HG02973 (cell line): ENCODE results near the gene FAM120A.
"Not testable (repeated sequence)": the region's sequence is repeated elsewhere in the genome, so short reads cannot be mapped to it uniquely, and the experiment has no call there.

Source experiments
- ATAC-seq: cut with Tn5 transposase; IDR thresholded peaks from one replicate; pipeline ENCODE4 v1.9.1; 2021; ENCODE audit warnings: moderate library complexity; ENCODE audit not compliant: unreplicated experiment

FAM120A gene

DNA sequence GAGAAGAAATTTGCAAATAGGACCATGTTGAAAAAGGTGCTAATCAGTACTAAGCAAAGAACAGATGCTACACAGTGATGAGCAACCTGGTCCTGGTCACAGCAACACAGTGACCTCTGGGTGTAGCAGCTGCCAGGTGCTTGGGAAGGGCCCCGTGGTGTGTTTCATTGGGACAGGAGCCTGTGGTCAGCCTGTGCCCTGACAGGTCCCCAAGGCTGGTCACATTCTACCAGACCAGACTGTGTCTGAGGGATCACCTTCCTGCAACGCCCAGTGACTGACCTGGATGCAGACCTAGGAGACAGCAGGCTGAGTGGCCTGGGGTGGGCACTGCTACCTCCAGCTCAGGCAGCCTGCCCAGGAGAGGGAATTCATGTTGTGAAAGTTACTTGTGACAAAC is 56.7 kb downstream of the FAM120A start:
- no peak for ATAC-seq

DNA sequence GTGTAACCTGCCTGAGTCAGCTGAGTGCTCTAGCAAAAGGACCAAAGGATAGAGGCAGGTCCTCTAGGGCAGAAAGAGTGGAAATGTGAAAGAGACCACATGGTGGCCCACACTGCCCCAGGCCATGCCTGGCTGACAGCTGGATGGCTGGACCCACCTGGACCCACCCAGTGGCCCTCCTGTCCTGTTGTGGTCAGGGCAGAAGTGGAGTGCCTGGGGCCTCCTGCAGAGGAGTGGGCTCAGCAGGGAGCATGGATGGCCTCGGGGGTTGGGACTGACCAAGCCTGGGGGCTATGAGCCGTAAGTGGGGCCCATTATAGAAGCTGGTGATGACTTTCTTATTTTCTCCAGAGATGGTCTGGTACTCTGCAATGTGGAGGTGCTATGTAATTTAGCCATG is 57.6 kb downstream of the FAM120A start:
- ATAC-seq, result no peak

DNA sequence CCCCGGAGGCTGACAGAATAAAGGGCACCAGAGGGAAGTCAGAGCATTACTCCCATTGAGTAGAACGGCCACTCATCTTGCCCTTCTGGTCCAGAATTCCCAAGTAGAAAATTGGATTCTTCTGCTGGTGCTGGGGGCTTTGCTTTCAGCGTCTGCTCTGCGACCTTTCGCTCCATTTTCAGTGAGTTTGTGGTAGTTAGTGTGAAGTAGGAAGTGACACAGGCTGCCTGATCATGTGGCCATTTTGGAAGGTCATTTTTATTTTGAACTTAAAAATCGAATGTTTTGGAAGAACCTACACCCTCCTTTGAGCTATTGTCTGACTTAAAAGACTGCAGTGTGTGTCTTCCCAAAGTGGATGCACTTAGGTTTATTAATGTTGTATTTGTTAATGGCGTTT is 58.6 kb downstream of the FAM120A start:
- ATAC-seq, result no peak

DNA sequence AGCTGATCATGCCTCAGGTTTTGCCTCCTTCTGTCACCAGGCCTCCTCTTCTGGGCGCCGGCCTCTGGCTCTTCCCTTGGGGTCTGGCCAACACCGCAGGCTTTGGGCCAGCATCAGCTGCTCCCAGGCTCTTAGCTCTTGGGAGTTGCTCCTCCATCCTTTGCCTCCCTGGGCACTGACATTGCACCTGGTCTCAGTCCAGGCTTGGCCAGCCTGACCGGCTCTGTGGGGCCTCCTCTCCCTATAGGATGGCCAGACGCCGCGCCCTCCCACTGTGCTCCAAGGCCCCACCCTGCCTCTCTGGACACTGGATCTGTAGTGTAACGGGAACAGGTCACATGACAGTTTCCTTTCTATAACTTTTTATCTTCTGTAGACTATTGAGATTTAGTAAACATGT is 59.7 kb downstream of the FAM120A start:
- ATAC-seq, result not testable (repeated sequence)

DNA sequence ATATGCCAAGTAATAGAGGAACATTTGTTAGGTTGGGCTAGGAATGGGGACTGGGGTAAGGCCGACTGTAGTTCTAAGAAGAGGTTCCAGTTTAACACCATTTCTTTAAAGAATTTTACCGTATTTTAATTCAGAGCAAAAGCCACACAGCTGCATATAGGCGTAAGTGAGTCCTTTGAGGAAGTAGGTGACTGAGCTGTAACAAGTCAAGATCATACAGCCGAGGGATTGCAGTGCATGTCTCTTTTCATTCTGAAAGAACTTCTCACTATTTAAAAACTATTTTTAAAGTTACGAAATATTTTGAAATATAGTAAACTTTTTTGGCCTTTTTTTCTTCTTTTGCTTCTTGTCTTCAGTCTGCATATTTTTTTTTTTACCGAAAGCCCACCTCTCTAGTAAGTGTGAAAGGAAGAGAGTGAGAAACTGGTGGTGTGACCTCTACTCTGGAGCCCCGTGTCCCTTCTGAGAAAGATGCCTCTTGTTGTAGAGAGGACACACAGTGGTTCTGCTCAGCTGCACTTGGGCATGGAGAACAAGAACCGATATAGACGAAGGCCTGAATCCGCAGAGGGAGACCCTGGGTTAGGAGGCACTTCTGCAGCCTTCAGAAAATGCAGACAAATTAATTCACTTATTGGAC is 60.8 kb downstream of the FAM120A start:
- ATAC-seq, result not testable (repeated sequence)

DNA sequence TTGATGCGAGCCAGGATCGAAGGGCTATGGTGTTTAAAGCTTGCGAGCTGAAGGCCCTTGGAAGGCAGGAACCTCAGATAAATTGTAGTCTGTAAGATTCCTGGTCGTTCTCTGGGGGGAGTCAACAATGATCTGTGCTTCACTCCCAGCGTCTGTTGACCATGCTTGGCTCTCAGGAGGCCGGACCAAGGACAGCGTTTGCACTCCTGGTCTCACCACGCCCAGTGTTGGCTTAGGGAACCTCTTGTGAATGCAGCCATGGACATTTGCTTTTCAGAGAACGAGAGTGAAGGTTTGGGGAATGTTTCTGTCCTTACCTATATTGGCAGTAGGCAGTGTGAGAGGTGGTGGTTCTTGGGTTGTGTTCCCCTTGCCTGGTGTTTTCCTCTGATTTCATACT is 62.1 kb downstream of the FAM120A start:
- no peak for ATAC-seq

DNA sequence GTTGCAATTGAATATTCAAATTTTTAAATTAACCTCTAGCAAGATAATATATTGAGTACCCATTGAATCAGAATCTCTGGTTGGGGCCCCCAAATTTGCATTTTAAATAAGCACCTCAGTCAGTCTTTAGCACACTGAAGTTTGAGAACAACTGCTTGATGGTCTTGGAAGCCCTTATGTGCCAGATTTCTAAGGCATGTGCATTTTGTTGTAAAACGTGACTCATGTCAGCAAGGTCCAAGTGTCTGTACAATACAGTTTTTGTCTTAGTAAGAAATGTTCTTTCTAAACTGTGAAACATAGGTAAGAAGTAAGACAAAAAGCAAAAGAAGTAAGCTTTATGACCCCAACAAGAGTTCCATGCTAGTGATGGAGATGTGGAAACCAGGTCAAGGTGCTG is 65.8 kb downstream of the FAM120A start:
- no peak for ATAC-seq

DNA sequence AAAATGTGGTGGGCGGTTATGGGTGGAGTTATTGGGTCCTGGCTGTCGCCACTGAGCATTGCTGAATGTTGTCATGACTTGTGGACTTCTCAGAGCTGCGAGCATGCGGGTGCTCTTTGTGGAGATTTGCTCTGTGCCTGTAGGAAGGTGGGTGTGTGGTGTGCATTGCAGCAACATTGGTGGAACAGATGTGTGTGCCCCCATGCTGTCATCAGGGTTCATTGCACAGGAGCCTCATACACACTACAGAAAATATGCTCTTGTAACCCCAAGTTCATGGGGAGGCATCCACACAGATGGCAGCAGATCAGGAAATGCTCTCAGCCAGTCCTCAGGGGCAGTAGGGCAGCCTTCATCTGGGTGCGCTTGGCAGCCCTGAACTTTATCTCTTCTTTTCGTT is 69.0 kb downstream of the FAM120A start:
- no peak for ATAC-seq

DNA sequence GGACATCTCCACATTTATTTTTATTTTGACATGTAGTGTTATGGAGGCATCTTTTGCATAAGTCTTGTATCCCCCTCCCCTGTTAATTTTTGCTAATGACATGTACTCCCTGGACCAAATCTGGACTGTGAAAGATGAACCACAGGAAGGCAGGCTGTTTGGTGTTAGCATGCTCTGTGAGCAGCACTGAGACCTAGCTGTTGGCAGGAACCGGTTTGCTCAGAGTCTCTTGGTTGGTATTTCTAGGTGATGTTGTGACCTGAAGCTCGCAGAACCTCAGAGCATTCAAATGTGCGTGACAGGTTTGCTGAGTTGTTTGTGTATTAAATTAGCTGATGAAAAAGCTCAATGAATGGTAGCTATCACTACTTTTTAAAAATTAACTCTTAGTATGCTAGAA is 71.3 kb downstream of the FAM120A start:
- ATAC-seq, result no peak

DNA sequence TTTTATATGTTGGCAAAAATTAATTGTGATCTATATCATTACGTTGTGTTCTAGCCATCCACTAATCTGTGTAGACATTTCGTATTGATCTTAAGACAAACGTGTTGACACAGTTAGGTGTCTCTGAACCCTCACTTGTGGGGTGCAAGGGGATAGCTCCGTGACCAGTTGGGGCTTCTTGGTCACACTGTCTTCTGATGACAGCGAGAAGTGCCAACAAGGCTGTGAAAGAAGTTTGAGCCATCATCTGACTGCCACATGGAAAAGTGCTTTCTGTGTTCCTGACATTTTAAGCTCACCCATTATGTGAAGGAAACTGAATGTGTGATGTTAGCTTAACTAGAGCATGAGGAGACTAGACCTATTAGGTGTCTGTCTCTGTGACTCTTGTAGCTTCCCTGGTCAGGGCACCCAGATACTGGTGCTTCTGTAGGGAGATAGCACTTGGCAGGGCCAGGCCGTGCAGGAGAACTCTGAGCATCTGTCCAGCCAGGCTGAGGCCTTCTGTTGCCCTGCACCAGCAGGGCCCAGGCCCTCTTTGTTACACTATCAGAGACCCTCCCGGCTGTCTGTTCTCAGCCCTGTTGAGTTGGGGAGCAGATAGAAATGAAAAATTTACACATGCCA is 72.1 kb downstream of the FAM120A start:
- ATAC-seq, result no peak

DNA sequence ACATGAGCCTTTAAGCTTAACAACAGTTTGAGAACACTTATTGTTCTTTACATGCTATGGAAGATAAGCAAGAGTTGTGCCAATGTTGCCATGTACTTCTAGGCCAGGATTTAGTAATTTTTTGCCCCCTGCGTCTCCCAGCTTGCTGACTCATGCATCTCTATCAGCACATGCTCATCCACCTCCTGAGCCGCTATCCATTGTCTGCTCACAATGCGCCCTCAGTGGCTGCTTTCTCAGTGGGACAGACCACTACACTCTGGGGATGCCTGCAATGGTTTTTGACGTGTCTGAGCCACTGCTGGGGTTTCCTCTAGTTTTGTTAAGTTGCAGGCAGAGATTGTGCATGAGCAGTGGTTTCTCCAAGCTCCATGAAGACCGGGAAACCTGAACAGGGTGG is 74.0 kb downstream of the FAM120A start:
- no peak for ATAC-seq

DNA sequence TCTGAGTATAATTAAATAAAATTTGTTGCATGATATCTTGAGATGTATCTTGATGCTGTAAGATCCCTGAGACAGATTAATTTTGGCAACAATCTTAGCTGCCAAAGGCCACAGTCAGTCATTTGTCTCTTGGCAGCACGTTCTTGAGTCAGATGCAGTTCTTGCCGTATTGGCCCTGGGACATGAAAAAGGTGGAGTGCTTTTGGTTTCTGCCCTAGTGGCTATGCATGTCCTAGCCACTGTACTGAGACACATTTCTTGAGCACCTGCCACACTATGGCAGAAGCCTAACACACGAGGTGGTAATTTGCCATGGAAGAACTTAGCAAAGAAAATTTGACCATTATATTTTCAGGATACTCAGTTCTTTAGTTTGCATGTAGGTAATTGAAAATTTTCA is 79.9 kb downstream of the FAM120A start:
- ATAC-seq, result no peak

DNA sequence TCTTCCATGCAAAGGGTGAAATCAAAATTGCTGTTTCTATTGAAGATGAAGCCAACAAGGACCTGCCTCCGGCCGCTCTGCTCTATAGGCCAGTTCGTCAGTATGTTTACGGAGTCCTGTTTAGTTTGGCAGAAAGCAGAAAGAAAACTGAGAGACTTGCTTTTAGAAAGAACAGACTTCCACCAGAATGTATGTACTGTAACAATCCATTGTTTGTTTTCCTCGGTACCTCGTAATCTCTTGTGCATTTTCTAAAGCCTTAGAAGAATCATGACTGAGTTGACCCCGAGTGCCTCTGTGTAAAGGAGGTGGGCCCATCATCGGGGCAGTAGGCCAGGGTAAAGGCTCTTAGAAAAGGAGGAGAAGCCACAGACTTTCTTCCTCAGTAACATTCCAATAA is 80.7 kb downstream of the FAM120A start:
- no peak for ATAC-seq

DNA sequence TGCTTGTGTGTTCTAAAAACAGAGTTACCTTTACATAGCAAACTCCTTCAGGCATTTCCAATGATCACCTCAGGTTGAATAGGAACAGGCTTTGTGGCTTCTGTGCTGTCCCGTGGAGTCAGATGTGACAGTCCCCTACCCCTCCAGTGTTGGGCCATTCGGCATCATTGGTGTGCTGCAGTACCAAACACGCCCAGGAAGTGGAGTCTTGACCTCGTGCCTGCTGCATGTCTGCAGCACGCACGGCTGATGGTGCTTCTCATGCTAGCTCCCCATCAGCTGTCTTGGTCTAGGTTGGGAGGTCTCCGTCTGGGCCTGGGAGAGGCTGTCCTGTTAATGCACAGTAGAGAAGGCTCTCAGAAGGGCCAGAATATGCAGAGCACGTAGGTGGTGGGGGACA is 82.4 kb downstream of the FAM120A start:
- ATAC-seq, result no peak

DNA sequence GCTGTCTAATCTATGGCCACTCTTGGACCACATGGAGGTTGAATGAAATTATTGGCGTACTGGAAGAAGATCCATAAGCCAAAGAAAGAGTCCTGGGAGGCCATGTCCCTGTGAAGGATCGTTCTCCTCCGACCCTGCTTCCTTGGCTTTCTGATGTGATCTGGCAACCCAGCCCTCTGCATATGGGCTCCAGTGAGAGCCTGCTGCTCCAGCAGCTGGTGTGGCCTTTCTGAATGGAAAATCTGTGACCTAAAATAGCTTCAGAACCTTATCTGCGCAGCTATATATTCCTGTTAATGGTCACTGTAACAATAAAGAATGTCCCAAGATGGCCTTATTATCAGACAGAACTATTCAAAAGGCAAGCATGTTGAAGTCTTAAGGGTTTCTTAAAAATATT is 84.7 kb downstream of the FAM120A start:
- no peak for ATAC-seq

DNA sequence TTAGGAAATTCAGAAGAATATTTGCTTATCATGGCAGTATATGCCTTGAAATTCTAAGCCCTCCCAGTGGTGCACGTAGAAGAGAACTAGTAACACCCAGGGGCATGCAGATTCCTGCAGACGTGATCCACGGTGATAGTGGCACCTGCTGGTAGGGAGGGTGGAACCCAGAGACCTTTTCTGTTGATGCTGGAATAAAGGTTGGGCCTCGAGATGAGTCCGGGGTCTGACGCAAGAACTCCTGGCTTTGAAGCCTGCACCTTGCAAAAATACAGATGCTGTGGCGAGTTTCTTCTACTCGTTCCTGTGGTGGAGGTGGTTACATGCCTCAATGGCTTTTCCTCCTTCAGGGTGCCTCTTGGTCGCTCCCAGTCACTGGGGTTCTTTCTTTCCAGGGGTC is 85.4 kb downstream of the FAM120A start:
- no peak for ATAC-seq

DNA sequence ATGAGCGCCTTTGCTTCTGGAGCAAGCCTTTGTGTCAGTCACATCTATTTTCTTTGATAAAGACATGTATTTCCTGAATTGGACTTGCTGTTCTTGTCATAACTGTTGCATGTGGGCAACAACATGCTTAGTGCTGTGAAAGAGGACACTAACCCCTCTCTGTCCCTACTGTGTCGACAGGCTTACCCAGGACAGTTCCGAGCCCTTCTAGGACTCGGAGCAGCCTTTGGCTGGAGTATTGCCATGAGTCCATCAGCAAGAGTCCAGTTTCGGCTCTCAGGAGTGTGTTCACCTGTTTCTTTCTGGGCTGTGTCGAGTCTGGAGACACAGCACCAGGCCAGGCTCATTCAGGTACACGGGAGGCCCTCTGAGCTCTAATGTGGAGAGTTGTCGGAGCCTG is 88.8 kb downstream of the FAM120A start:
- no peak for ATAC-seq

DNA sequence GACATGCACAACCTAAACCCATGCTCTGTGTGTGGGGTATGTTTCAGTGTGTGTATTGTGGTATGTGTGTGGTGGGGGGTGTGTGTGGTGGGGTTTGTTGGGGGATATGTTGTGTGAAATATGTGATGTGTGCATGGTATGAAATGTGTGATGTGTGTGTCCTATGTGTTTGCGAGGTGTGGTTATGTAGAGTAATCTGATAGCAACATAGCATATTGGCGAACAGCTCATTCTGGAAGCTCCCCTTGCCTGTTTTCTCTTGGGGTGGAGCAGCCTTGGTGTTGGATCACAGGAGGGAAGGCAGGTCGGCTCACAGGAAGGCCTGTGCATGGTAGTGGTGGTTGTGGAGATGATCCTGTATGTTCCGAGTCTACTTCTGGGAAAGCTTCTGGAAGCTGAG is 89.5 kb downstream of the FAM120A start:
- ATAC-seq, result no peak

DNA sequence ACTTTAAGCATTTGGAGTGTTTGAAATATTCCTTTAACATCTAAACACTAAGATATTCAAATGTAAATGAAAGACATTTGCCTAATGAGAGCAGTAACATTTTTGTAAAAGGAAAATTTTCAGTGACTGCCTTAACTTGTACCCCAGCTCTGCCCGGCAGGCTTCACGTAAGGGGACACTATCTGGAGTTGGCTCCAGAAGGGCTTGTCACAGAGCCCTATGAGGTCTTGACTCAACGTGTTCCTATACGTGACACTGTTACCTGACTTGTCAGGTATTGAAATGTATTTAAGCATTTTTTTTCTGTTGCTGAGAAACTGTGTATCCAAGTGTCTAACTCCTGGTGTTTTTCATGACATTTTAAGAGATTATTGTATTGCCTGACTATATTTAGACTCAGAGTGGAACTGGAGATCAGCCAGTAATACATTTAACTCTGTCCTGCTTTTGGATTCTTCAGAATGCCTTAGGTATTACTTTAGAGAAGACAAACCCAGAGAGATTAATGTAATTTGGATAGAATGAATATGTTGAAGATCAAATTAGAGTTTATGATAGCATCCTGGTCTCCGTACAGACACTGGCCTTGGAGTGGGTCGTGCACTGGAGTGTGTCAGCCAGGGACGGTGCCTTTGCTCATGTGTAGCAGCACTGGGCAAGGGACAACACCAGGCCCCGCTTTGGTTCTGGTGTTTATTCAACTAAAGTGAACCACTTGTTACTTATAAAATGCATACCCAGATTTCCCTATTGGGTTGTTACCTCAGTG is 90.3 kb downstream of the FAM120A start:
- no peak for ATAC-seq

DNA sequence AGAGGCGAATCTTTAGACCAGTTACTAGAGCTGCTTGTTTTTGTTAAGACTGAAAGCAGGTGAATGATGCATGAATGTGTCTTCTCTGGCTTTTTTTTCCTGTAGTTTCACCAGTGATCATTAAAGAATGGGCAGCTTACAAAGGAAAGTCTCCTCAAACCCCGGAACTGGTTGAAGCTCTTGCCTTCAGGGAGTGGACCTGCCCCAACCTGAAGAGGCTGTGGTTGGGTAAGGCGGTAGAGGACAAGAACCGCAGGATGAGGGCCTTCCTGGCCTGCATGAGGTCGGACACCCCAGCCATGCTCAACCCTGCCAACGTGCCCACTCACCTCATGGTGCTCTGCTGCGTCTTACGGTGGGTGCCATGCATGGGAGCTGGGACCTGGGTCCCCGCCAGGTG is 91.6 kb downstream of the FAM120A start:
- no peak for ATAC-seq

DNA sequence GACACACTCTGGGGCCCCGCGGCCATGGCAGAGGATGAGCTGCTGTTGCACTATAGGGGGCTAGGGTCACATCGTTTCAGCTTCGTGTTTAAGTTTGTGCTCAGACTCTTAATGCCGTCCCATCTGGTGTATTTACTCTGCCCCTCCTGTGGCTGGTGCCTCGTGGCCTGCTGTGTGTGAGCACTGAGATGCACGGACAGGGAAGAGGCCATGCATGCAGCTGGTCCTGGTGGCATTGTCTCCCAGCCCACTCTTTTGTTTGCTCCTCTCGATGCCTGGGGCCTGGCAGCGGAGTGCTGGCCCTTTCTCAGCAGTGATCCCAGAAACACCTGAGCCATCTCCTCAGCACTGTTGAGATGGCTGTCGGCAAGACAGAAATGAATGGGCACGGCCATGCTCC is 94.9 kb downstream of the FAM120A start:
- ATAC-seq, result no peak

DNA sequence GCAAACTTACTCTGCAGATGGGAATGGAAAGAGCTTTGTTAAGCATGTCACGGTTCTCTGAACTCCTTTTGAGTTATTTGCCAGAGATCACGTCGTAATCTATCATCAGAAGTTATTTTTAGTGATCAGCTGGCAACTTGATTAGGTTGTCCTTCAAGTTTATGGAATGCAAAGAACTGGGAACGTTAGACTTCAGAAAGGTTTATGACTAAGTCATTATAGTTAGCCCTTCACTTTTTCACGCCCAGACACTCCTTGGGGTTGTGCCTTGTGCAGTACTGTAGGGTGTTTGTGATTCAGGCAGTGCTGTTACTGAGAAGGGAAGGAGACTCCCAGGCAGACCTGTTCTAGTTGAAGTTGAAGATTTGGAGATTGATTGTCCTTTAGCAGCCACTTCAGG is 98.1 kb downstream of the FAM120A start:
- no peak for ATAC-seq
